ENCODE results near the gene PITX2. TPM values are rescaled to one million over a fixed set of nuclear protein-coding genes. Genes with fewer than 3 reads are reported as not detected.

The PITX2 gene
- total RNA-seq, 1 donor from 2014 or later: 0.09 TPM

DNA sequence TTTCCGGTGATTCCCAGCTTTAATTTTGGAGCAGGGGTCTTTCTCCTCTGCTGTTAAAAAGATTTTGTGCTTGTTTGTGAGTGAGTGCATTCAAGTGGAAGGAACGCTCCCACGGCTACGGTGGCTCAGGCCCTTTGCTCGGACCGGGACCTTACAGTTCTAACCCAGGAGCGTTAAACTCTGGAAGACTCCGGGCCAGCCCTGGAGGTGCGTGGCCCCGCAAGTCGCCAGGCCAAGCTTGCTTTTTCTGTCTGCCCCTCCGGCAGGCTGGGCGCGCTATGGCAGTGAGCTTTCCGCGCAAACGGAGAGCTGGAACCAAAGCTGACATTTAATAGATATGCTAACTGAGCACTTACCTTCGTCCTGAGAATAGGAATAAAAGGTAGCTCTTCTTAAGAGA lies 18.3 kb upstream of the PITX2 start:
- peaks cover 7% of the 10 kb centered on the region for H3K36me3 Mint-ChIP-seq (ENCODE audit: low read depth)
- no peak overlapping the region for H3K27ac Mint-ChIP-seq
- no peak overlapping the region for H3K4me3 Mint-ChIP-seq
- intact Hi-C loops (cut with micrococcal nuclease): no loop called here
- no peak for DNase-seq
- peaks cover 14% of the 10 kb centered on the region for H3K9me3 Mint-ChIP-seq
- peaks cover 2% of the 10 kb centered on the region for H3K4me1 Mint-ChIP-seq
- peaks cover 74% of the 10 kb centered on the region for H3K27me3 Mint-ChIP-seq

DNA sequence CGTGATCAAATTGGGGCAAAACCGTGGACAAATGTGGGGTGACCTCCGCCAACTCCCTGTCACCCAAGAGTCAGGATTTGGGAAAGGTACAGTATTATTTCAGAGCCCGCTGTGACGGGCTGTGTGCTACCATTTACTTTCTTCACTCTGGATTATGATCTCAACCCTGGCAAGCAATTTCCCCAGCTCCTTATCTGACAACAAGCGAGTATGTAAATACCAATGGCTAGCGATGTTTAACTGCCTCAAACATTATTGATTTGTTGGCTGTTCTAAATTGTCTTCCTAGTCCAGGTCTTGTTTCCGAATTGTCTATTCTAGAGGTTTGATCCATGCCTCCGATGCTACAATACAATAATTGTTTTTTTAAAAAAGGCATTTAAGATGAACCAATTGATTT lies 17.7 kb upstream of the PITX2 start:
- no peak for DNase-seq
- no peak overlapping the region for H3K4me3 Mint-ChIP-seq
- H3K36me3 Mint-ChIP-seq (ENCODE audit: low read depth): peaks cover 7% of the 10 kb centered on the region
- H3K27ac Mint-ChIP-seq: no peak overlapping the region
- intact Hi-C loops (cut with micrococcal nuclease): no loop called here
- H3K4me1 Mint-ChIP-seq: peaks cover 2% of the 10 kb centered on the region
- H3K27me3 Mint-ChIP-seq: peaks cover 71% of the 10 kb centered on the region
- H3K9me3 Mint-ChIP-seq: peaks cover 14% of the 10 kb centered on the region

DNA sequence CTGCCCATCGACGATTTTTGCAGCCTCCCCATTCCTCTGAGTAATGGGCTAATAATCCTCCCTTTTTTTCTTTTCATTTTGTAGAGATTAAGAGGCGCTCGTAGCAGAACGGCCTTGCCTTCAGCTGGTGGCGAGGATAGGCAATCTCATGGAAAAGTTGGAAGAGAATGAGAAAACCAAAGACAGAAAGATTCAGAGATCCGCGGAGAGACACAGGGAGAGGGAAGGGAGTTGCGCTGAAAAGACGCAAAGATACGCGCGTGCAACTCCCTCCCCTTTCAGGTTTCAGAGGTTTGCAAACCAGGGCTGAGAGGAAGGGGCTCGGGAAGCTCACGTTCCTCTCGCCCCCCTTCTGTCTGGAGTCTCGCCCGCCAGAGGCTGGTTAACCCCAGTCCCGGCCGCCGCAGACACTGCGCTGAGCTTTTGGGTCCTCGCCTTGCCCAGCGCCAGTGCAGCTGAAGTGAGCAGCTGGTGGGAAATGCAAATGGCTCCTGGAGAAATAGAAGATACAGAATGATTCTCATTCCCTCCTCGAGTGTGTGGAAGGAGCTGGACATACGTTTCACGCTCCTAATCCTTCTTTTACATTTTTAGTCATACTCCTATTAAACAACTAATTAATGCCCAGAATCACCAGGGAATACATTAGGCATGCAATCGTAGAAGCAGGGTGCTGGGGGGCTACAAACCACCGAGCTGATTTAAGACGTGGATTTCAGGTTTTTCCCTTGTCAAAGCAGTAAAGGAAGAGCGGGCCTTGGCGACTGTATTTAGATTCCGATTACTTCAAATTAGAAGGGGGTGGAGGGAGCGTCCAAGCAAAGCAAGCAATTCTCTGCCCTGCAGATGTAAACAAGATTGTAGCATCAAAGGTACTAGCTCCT lies 16.6 kb upstream of the PITX2 start:
- peaks cover 75% of the 10 kb centered on the region for H3K27me3 Mint-ChIP-seq
- H3K4me3 Mint-ChIP-seq: no peak overlapping the region
- peaks cover 2% of the 10 kb centered on the region for H3K4me1 Mint-ChIP-seq
- H3K9me3 Mint-ChIP-seq: peaks cover 19% of the 10 kb centered on the region
- H3K27ac Mint-ChIP-seq: peak overlapping the region; percentile 32
- DNase-seq: no peak
- peaks cover 9% of the 10 kb centered on the region for H3K36me3 Mint-ChIP-seq (ENCODE audit: low read depth)
- intact Hi-C loops (cut with micrococcal nuclease): loop anchor here (1.0 to 2.0 kb wide), 2 partner anchors 8 to 23 kb away; no protein-coding TSS in a partner anchor

DNA sequence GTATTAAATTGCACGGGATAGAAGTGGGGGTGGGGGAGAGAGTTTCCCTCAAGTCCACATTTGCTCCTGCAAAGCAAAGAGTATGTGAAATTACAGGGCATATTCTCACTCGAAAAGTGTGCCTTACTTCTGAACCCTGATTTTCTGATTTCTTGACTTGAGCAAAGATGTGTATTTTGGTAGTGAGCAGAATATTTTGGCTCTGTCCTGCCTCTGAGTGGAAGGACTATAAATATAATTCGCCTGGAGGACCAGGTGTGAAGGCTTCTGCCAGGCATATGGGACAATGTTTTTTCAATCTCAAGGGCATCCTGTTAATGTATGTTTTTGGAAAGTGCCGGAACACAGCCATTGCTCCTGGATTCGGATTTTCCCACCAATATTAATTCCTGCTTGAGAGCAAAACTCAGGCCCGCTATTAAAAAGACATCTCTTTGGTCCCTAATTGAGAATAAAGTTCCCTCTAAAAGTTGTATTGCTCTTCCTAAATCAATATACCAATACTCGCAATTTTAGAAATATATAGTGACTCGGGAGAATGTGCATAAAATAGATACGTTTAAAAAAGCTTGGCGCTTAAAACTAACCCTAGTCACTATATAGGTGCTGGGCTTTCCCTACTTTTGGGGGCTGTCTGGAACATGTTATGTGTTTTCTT lies 15.3 kb upstream of the PITX2 start:
- H3K4me3 Mint-ChIP-seq: no peak overlapping the region
- H3K27ac Mint-ChIP-seq: no peak overlapping the region
- peaks cover 21% of the 10 kb centered on the region for H3K9me3 Mint-ChIP-seq
- intact Hi-C loops (cut with micrococcal nuclease): loop anchor here (2.0 kb wide), 1 partner anchor 21 kb away; no protein-coding TSS in a partner anchor
- H3K4me1 Mint-ChIP-seq: peaks cover 2% of the 10 kb centered on the region
- peaks cover 9% of the 10 kb centered on the region for H3K36me3 Mint-ChIP-seq (ENCODE audit: low read depth)
- DNase-seq: no peak
- H3K27me3 Mint-ChIP-seq: peaks cover 81% of the 10 kb centered on the region

GRCh38 chr4:110637408-110638088 lies 14.7 kb upstream of the PITX2 start:
- peak; percentile 46 for DNase-seq
- Mint-ChIP-seq H3K4me3 (no peak overlapping the region), H3K27ac (peak overlapping the region; percentile 10), H3K27me3 (peaks cover 84% of the 10 kb centered on the region), H3K9me3 (peaks cover 23% of the 10 kb centered on the region), H3K4me1 (peaks cover 2% of the 10 kb centered on the region), H3K36me3 (ENCODE audit: low read depth) (peaks cover 9% of the 10 kb centered on the region)
- intact Hi-C loops (cut with micrococcal nuclease): loop anchor here (2.0 kb wide), 1 partner anchor 21 kb away; no protein-coding TSS in a partner anchor

DNA sequence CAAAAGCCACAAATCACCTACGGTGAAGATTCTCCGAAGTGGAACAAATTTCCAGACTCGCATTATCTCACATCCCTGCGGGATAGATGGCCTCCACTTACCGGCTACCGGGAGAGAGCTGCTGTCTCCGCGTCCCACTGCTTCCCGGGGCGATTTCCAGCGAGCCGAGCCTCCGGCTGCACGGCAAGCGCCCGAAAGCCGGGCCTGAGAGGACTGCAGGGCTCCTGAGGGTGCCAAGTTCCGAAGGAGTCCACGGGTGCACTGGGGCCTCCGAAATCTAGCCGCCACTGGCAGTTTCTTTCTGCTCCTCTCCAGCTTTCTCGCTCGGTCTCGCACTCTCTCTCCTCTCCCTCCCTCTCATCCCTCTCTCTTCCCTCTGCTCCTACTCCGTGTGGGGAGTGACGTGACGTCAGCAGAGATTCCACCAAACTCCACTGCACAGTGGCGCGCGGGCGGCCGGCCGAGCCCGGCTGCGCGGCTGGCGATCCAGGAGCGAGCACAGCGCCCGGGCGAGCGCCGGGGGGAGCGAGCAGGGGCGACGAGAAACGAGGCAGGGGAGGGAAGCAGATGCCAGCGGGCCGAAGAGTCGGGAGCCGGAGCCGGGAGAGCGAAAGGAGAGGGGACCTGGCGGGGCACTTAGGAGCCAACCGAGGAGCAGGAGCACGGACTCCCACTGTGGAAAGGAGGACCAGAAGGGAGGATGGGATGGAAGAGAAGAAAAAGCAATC lies 14.0 kb upstream of the PITX2 start:
- Mint-ChIP-seq H3K9me3 (peaks cover 24% of the 10 kb centered on the region), H3K4me1 (peaks cover 2% of the 10 kb centered on the region), H3K36me3 (ENCODE audit: low read depth) (peaks cover 10% of the 10 kb centered on the region), H3K27ac (no peak overlapping the region), H3K27me3 (peaks cover 83% of the 10 kb centered on the region), H3K4me3 (no peak overlapping the region)
- intact Hi-C loops (cut with micrococcal nuclease): no loop called here
- peak; percentile 51 for DNase-seq

DNA sequence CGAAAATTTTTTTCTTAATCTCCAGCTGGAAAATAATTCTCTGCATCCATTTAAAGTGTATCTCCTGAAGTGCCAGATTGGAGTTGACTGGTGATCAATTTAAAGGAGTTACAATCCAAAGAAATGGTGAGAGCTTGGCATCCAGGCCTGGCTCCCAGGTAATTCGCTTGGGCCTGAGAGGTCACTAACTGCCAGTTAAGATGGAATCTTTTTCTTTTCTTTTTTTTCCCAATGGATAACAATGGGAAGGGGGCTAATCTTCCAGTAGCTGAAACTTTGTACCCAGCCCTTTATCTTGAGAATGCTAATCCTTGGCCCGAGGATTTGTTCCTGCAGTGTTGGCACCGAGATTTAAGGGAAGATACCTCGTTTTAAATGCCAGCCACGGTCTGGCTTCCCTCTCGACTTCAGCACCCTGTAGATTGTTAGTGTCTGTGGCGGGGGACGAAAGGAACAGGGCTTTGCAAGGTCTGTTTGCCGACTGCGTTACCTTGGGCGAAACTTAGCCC lies 13.3 kb upstream of the PITX2 start:
- H3K27me3 Mint-ChIP-seq: peaks cover 84% of the 10 kb centered on the region
- peaks cover 2% of the 10 kb centered on the region for H3K4me1 Mint-ChIP-seq
- intact Hi-C loops (cut with micrococcal nuclease): no loop called here
- H3K9me3 Mint-ChIP-seq: peaks cover 23% of the 10 kb centered on the region
- peaks cover 10% of the 10 kb centered on the region for H3K36me3 Mint-ChIP-seq (ENCODE audit: low read depth)
- no peak overlapping the region for H3K27ac Mint-ChIP-seq
- no peak for DNase-seq
- no peak overlapping the region for H3K4me3 Mint-ChIP-seq

- Mint-ChIP-seq H3K4me3 (no peak overlapping the region), H3K27ac (no peak overlapping the region), H3K27me3 (peaks cover 83% of the 10 kb centered on the region), H3K9me3 (peaks cover 27% of the 10 kb centered on the region), H3K36me3 (ENCODE audit: low read depth) (peaks cover 10% of the 10 kb centered on the region), H3K4me1 (peaks cover 7% of the 10 kb centered on the region)
- DNase-seq: no peak
- intact Hi-C loops (cut with micrococcal nuclease): no loop called here
Observed at GRCh38 chr4:110635163-110635865, 12.4 kb upstream of the PITX2 start.

- intact Hi-C loops (cut with micrococcal nuclease): loop anchor here (5.0 kb wide), 2 partner anchors 648 to 1878 kb away; no protein-coding TSS in a partner anchor
- Mint-ChIP-seq H3K27me3 (peaks cover 81% of the 10 kb centered on the region), H3K27ac (no peak overlapping the region), H3K4me1 (peaks cover 7% of the 10 kb centered on the region), H3K36me3 (ENCODE audit: low read depth) (peaks cover 8% of the 10 kb centered on the region), H3K9me3 (peaks cover 23% of the 10 kb centered on the region), H3K4me3 (no peak overlapping the region)
- no peak for DNase-seq
Observed at GRCh38 chr4:110634350-110635162, 11.7 kb upstream of the PITX2 start.

- Mint-ChIP-seq H3K36me3 (ENCODE audit: low read depth) (peaks cover 8% of the 10 kb centered on the region), H3K9me3 (peaks cover 25% of the 10 kb centered on the region), H3K27ac (peak overlapping the region; percentile 58), H3K27me3 (peaks cover 81% of the 10 kb centered on the region), H3K4me1 (peaks cover 7% of the 10 kb centered on the region), H3K4me3 (no peak overlapping the region)
- intact Hi-C loops (cut with micrococcal nuclease): loop anchor here (5.0 kb wide), 2 partner anchors 649 to 1879 kb away; no protein-coding TSS in a partner anchor
- peak; percentile 56 for DNase-seq
Observed at GRCh38 chr4:110633358-110634341, 10.8 kb upstream of the PITX2 start.

Data from activated CD4-positive, alpha-beta T cell treated with anti-CD3 and anti-CD28 coated beads, Interleukin-2, amount 10 ng/mL, durations not matched to agents 24 days and 14 days (primary cell).